A549 (cell line): Measurements from ENCODE around the gene ATXN7. TPM values are rescaled to one million over a fixed set of nuclear protein-coding genes. Genes with fewer than 3 reads are reported as not detected.

Experiments
- ATAC-seq, 2 experiments: fragments of 200-7000 bp in 1 of 2; fragments of >200 bp in 1 of 2; cut with Nextera tagmentation in 1 of 2; cut with Tn5 transposase in 1 of 2; 3 replicates each; pipeline versions ENCODE4 v1.8.0 to v1.9.1; 2018 to 2020; ENCODE audit warnings: mild to moderate bottlenecking in 1 of 2, moderate library complexity in 1 of 2
- CTCF ChIA-PET: fragments of 300-600 bp; sonication (Branson Sonifier 250); formaldehyde crosslinking; extraction: SDS; loops from one replicate; lab custom pipeline; 2021; ENCODE audit warnings: antibody characterized with exemption, inconsistent platforms; lab: Yijun Ruan, JAX
- POLR2A ChIA-PET: fragments of 350-600 bp; formaldehyde crosslinking; extraction: SDS; loops from one replicate; lab custom pipeline; 2021; ENCODE audit warnings: antibody characterized with exemption, inconsistent platforms; lab: Yijun Ruan, JAX
- DNase-seq, 2 experiments: peaks; one replicate each; pipeline versions ENCODE4 v3.0.0 to v3.0.0-alpha.2; 2011 to 2016; ENCODE audit warnings: low read depth in 1 of 2, low spot score in 1 of 2
- FAIRE-seq: peaks from 2 replicates; lab custom pipeline; 2011; peaks lifted over from hg19 to GRCh38; lab: Jason Lieb, UNC
- H3K27ac ChIP-seq, 2 experiments: fragments of >200 bp; sonication (Bioruptor Twin); formaldehyde crosslinking; 3 replicates each; pipeline ENCODE4 v1.5.1; 2016 to 2017
- H3K4me1 ChIP-seq: fragments of >200 bp; sonication (Bioruptor Twin); formaldehyde crosslinking; 3 replicates; pipeline ENCODE4 v1.6.1; 2016
- H3K4me2 ChIP-seq: fragments of >200 bp; sonication (Bioruptor Twin); formaldehyde crosslinking; 3 replicates; pipeline ENCODE4 v1.6.1; 2016
- H3K4me3 ChIP-seq: fragments of >200 bp; sonication (Bioruptor Twin); formaldehyde crosslinking; 3 replicates; pipeline ENCODE4 v1.5.1; 2016
- H3K9me3 ChIP-seq: fragments of >200 bp; sonication (Bioruptor Twin); formaldehyde crosslinking; 3 replicates; pipeline ENCODE4 v1.6.1; 2016
- ATOH8 ChIP-seq: fragments of 250-450 bp; sonication (Bioruptor Pico); IDR thresholded peaks from 2 replicates; pipeline ENCODE4 v1.5.0; 2020; ENCODE audit warnings: low read depth, mild to moderate bottlenecking, moderate library complexity
- BCL3 ChIP-seq: fragments of >200 bp; sonication (Bioruptor Twin); formaldehyde crosslinking; IDR thresholded peaks from 3 replicates; pipeline ENCODE4 v1.6.1; 2016
- CBX2 ChIP-seq: fragments of 200-600 bp; sonication (generic); IDR thresholded peaks from 2 replicates; pipeline ENCODE4 v1.6.1; 2016; ENCODE audit warnings: low read depth, mild to moderate bottlenecking, borderline replicate concordance
- EHF ChIP-seq: fragments of 250-450 bp; sonication (Bioruptor Pico); IDR thresholded peaks from 2 replicates; pipeline ENCODE4 v1.5.0; 2020; ENCODE audit warnings: mild to moderate bottlenecking
- EHMT2 ChIP-seq: fragments of 200-600 bp; sonication (generic); IDR thresholded peaks from 2 replicates; pipeline ENCODE4 v1.6.1; 2016; ENCODE audit warnings: antibody characterized with exemption, low read depth, mild to moderate bottlenecking, moderate library complexity
- FOSB ChIP-seq: fragments of 250-450 bp; sonication (Bioruptor Pico); IDR thresholded peaks from 2 replicates; pipeline ENCODE4 v1.5.0; 2020; ENCODE audit warnings: mild to moderate bottlenecking, moderate library complexity
- FOXS1 ChIP-seq: fragments of 250-450 bp; sonication (Bioruptor Pico); IDR thresholded peaks from 2 replicates; pipeline ENCODE4 v1.5.0; 2020; ENCODE audit warnings: mild to moderate bottlenecking, moderate library complexity
- HMGXB4 ChIP-seq: fragments of 250-450 bp; sonication (Bioruptor Pico); IDR thresholded peaks from 2 replicates; pipeline ENCODE4 v1.5.0; 2021; ENCODE audit warnings: mild to moderate bottlenecking, moderate library complexity, borderline replicate concordance
- HOXB13 ChIP-seq: fragments of 250-450 bp; sonication (Bioruptor Pico); IDR thresholded peaks from 2 replicates; pipeline ENCODE4 v1.5.0; 2020; ENCODE audit warnings: low read depth, mild to moderate bottlenecking, moderate library complexity
- JUN ChIP-seq, 2 experiments: fragments of >200 bp; sonication (Bioruptor Twin); formaldehyde crosslinking; IDR thresholded peaks; 2 replicates in 1 of 2; 3 replicates in 1 of 2; pipeline ENCODE4 v1.6.1; 2016 to 2017
- KDM1A ChIP-seq: fragments of 200-600 bp; sonication (generic); IDR thresholded peaks from 2 replicates; pipeline ENCODE4 v1.6.1; 2016; ENCODE audit warnings: low read depth, mild to moderate bottlenecking
- MAFK ChIP-seq: fragments of 450-650 bp; IDR thresholded peaks from 2 replicates; pipeline ENCODE4 v1.6.1; 2014; ENCODE audit not compliant: partially characterized antibody
- MAZ ChIP-seq: fragments of 150-350 bp; IDR thresholded peaks from 2 replicates; pipeline ENCODE4 v1.6.1; 2014; ENCODE audit warnings: antibody characterized with exemption, low read depth, low read length, borderline replicate concordance
- MYC ChIP-seq: IDR thresholded peaks from 2 replicates; pipeline ENCODE4 v1.6.1; 2012; ENCODE audit warnings: mild to moderate bottlenecking, inconsistent platforms, low read length, improper control_type of control experiment, borderline replicate concordance
- RARB ChIP-seq: fragments of 250-450 bp; sonication (Bioruptor Pico); IDR thresholded peaks from 2 replicates; pipeline ENCODE4 v1.8.0; 2021; ENCODE audit warnings: mild to moderate bottlenecking, moderate library complexity
- RCOR1 ChIP-seq: fragments of 150-350 bp; IDR thresholded peaks from 2 replicates; pipeline ENCODE4 v1.6.1; 2014; ENCODE audit warnings: antibody characterized with exemption, low read length, low read depth
- REST ChIP-seq: fragments of 200-600 bp; sonication (generic); IDR thresholded peaks from 2 replicates; pipeline ENCODE4 v1.6.1; 2016; ENCODE audit warnings: antibody characterized with exemption, mild to moderate bottlenecking, moderate library complexity
- RNF2 ChIP-seq: fragments of 200-600 bp; sonication (generic); IDR thresholded peaks from 2 replicates; pipeline ENCODE4 v1.6.1; 2016; ENCODE audit warnings: low read depth, mild to moderate bottlenecking, antibody characterized with exemption, moderate library complexity, borderline replicate concordance
- SMC3 ChIP-seq: fragments of >200 bp; sonication (Bioruptor Twin); formaldehyde crosslinking; IDR thresholded peaks from 3 replicates; pipeline ENCODE4 v1.6.1; 2018; ENCODE audit warnings: inconsistent platforms
- WGBS: methylation state at CpG from one replicate; pipeline ENCODE4 v1.1.6; 2017; ENCODE audit errors: missing lambda C conversion rate; 5-methylcytosine and 5-hydroxymethylcytosine counted together
- polyA plus RNA-seq, 4 experiments: library from polyadenylated mRNA; depleted of rRNA in 3 of 4; stranded (reverse); fragments of >200 nt; fragmentation: RNase III in 1 of 4; extraction: RNeasy Plus Mini Kit Qiagen cat#74134 plus additional on column Dnase treatment in 1 of 4; gene quantifications; 2 replicates in 3 of 4; 3 replicates in 1 of 4; pipeline ENCODE4 v1.2.3, GENCODE V29; 2011 to 2017

ATXN7 gene
- polyA plus RNA-seq, 2 of the 4 experiments (the other 2 are of a cell fraction) = 5.4 to 7.3 TPM

- FAIRE-seq (no peak), DNase-seq (no peak), ATAC-seq (no peak)
- Histone ChIP-seq H3K4me2 (no peak overlapping the region), H3K27ac (no peak overlapping the region), H3K4me1 (no peaks in the 10 kb centered on the region), H3K4me3 (no peak overlapping the region), H3K9me3 (no peaks in the 10 kb centered on the region)
- TF ChIP-seq KDM1A = no peak
- 92% methylated on average over 4 of the region's 4 CpGs for WGBS
- CTCF ChIA-PET = no interaction called here
- POLR2A ChIA-PET = no interaction called here
Observed at GRCh38 chr3:63926309-63926708, 62.6 kb downstream of the ATXN7 start.

- no peak for ATAC-seq
- POLR2A ChIA-PET = no interaction called here
- WGBS = 93% methylated on average over 10 of the region's 10 CpGs
Observed at GRCh38 chr3:63927422-63928280, 64.0 kb downstream of the ATXN7 start.

More at GRCh38 chr3:63927422-63928280, 64.0 kb downstream of the ATXN7 start:
- Histone ChIP-seq H3K4me3 (no peak overlapping the region), H3K4me2 (no peak overlapping the region), H3K27ac (no peak overlapping the region), H3K9me3 (no peaks in the 10 kb centered on the region), H3K4me1 (peaks cover 7% of the 10 kb centered on the region; the same call in 2 of the 3 replicates)
- FAIRE-seq (no peak), DNase-seq (no peak)
- CTCF ChIA-PET = interaction anchor here (1.2 kb wide), 1 partner anchor 16 kb away, joined by 3 read pairs; no protein-coding TSS in a partner anchor
- TF ChIP-seq BCL3 (no peak), REST (no peak), EHF (no peak), HMGXB4 (CRISPR knock-in tag) (no peak), JUN (IDR thresholded peaks at IDR 0.05) (no peak), MYC (no peak), EHMT2 (no peak), MAZ (no peak), CBX2 (no peak), KDM1A (no peak), RNF2 (no peak), SMC3 (no peak), RARB (no peak), FOSB (CRISPR knock-in tag) (no peak), FOXS1 (CRISPR knock-in tag) (no peak), ATOH8 (CRISPR knock-in tag) (no peak), MAFK (no peak), HOXB13 (no peak), RCOR1 (no peak)
